SK-N-SH treated with all-trans-retinoic acid at 6 μM for 48 hours (cell line): ENCODE data around the gene LRRC10.

ENCODE experiments used
- ATAC-seq: fragments of 200-7000 bp; cut with Tn5 transposase; 3 replicates; pipeline ENCODE4 v1.9.1; 2020; ENCODE audit warnings: mild to moderate bottlenecking, moderate library complexity
- BACH2 ChIP-seq: fragments of 250-450 bp; sonication (Bioruptor Pico); IDR thresholded peaks from 2 replicates; pipeline ENCODE4 v1.9.0; 2021; ENCODE audit warnings: mild to moderate bottlenecking, borderline replicate concordance
- ESRRG ChIP-seq: fragments of 250-450 bp; sonication (Bioruptor Pico); IDR thresholded peaks from 2 replicates; pipeline ENCODE4 v1.6.1; 2021; ENCODE audit warnings: mild to moderate bottlenecking
- GLIS3 ChIP-seq: fragments of 250-450 bp; sonication (Bioruptor Pico); IDR thresholded peaks from 2 replicates; pipeline ENCODE4 v1.5.0; 2020; ENCODE audit warnings: mild to moderate bottlenecking, moderate library complexity
- ISL1 ChIP-seq: fragments of 250-450 bp; sonication (Bioruptor Pico); IDR thresholded peaks from 2 replicates; pipeline ENCODE4 v2.1.2; 2022; ENCODE audit warnings: mild to moderate bottlenecking, moderate library complexity
- OSR1 ChIP-seq: fragments of 250-450 bp; sonication (Bioruptor Pico); IDR thresholded peaks from 2 replicates; pipeline ENCODE4 v1.8.0; 2022; ENCODE audit warnings: moderate library complexity, mild to moderate bottlenecking, inconsistent platforms
- PPARA ChIP-seq: fragments of 250-450 bp; sonication (Bioruptor Pico); IDR thresholded peaks from 2 replicates; pipeline ENCODE4 v1.5.0; 2020; ENCODE audit warnings: mild to moderate bottlenecking, borderline replicate concordance
- RARB ChIP-seq: fragments of 250-450 bp; sonication (Bioruptor Pico); IDR thresholded peaks from 2 replicates; pipeline ENCODE4 v1.8.0; 2021; ENCODE audit warnings: mild to moderate bottlenecking, moderate library complexity
- SNAI2 ChIP-seq: fragments of 250-450 bp; sonication (Bioruptor Pico); IDR thresholded peaks from 2 replicates; pipeline ENCODE4 v1.5.0; 2020; ENCODE audit warnings: mild to moderate bottlenecking, moderate library complexity
- TCF4 ChIP-seq: fragments of 250-450 bp; sonication (Bioruptor Pico); IDR thresholded peaks from 2 replicates; pipeline ENCODE4 v1.8.0; 2021; ENCODE audit warnings: mild to moderate bottlenecking, moderate library complexity, borderline replicate concordance
- ZC3H10 ChIP-seq: fragments of 250-450 bp; sonication (Bioruptor Pico); IDR thresholded peaks from 2 replicates; pipeline ENCODE4 v1.5.1; 2021; ENCODE audit warnings: mild to moderate bottlenecking, moderate library complexity
- ZFP3 ChIP-seq: fragments of 250-450 bp; sonication (Bioruptor Pico); IDR thresholded peaks from 2 replicates; pipeline ENCODE4 v1.5.0; 2020; ENCODE audit warnings: mild to moderate bottlenecking, moderate library complexity
- ZFP30 ChIP-seq: fragments of 450-650 bp; formaldehyde crosslinking; IDR thresholded peaks from 2 replicates; pipeline ENCODE4 v1.5.0; 2022; ENCODE audit warnings: mild to moderate bottlenecking, moderate library complexity
- ZNF565 ChIP-seq: fragments of 450-650 bp; formaldehyde crosslinking; conservative IDR thresholded peaks from 2 replicates; pipeline ENCODE4 v1.5.0; 2020; ENCODE audit warnings: low read depth, mild to moderate bottlenecking, moderate library complexity
- ZNF70 ChIP-seq: fragments of 450-650 bp; formaldehyde crosslinking; IDR thresholded peaks from 2 replicates; pipeline ENCODE4 v1.5.0; 2020; ENCODE audit warnings: mild to moderate bottlenecking, moderate library complexity
- ZNF8 ChIP-seq: fragments of 450-650 bp; formaldehyde crosslinking; IDR thresholded peaks from 2 replicates; pipeline ENCODE4 v1.5.0; 2020; ENCODE audit warnings: mild to moderate bottlenecking, moderate library complexity
- TF ChIP-seq, protein P1 (sequence below): fragments of 250-450 bp; sonication (Bioruptor Pico); IDR thresholded peaks from 2 replicates; pipeline ENCODE4 v1.5.1; 2020; ENCODE audit warnings: low read depth, mild to moderate bottlenecking, moderate library complexity
- TF ChIP-seq, protein P2 (sequence below): fragments of 250-450 bp; sonication (Bioruptor Pico); IDR thresholded peaks from 2 replicates; pipeline ENCODE4 v1.8.0; 2020; ENCODE audit warnings: mild to moderate bottlenecking, moderate library complexity, borderline replicate concordance
- TF ChIP-seq, protein P3 (sequence below): fragments of 250-450 bp; sonication (Bioruptor Pico); IDR thresholded peaks from 2 replicates; pipeline ENCODE4 v1.8.0; 2021; ENCODE audit warnings: low read depth, mild to moderate bottlenecking, moderate library complexity, borderline replicate concordance
- TF ChIP-seq, protein P4 (sequence below): fragments of 250-450 bp; sonication (Bioruptor Pico); IDR thresholded peaks from 2 replicates; pipeline ENCODE4 v1.5.0; 2020; ENCODE audit warnings: mild to moderate bottlenecking, moderate library complexity
- TF ChIP-seq, protein P5 (sequence below): fragments of 250-450 bp; sonication (Bioruptor Pico); IDR thresholded peaks from 2 replicates; pipeline ENCODE4 v1.5.1; 2021; ENCODE audit warnings: mild to moderate bottlenecking, moderate library complexity

The LRRC10 gene

DNA sequence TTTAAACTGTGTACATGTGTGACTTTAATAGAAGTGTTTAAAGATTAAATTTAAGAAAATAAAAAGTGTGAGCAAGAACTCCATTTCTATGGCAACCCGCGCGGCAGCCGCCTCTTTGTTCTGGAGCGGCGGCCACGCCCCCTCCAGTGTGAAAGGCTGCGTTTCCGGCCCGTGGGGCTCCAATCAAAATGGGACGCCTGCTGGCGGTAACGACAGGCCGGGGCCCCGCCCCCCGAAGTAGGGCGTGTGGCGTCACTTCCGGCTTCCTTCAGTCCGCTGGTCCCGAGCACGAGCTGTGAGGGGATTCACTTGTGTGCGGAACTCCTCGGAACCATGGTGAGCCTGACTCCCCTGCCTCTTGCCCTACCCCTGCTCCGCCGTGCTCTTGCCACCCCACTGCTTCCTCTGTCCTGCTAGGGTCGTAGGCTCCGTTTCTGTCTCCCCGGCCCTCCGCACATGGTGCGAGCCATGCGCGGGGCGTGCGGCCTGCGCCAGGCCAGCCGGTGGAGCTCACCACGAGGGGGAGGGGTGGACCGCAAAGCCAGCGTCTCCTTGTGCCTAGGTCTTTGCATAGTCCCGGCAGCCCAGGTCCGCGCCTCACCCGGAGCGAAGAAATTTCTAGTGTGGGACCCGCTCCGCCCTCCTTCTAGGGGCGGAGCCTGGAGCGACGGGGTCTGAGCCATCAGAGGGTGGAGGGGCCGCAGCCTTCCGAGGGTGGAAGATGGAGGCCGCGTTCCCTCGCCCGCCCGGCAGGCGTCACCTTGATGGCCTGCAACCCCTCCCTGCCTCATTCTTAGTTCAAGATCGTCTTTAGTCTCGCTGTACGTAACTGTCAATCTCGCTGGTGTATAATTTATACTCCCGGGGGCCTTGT is 25.3 kb downstream of the LRRC10 start, which contains the start of gene CCT2 (continued):
- TF ChIP-seq, protein P1, sequence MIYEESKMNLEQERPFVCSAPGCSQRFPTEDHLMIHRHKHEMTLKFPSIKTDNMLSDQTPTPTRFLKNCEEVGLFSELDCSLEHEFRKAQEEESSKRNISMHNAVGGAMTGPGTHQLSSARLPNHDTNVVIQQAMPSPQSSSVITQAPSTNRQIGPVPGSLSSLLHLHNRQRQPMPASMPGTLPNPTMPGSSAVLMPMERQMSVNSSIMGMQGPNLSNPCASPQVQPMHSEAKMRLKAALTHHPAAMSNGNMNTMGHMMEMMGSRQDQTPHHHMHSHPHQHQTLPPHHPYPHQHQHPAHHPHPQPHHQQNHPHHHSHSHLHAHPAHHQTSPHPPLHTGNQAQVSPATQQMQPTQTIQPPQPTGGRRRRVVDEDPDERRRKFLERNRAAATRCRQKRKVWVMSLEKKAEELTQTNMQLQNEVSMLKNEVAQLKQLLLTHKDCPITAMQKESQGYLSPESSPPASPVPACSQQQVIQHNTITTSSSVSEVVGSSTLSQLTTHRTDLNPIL (CRISPR knock-in tag): no peak
- TF ChIP-seq ESRRG (CRISPR knock-in tag) (no peak), ZFP3 (CRISPR knock-in tag) (peak; percentile 38; the same call in 1 of the 2 replicates), ZFP30 (CRISPR knock-in tag) (no peak)

DNA sequence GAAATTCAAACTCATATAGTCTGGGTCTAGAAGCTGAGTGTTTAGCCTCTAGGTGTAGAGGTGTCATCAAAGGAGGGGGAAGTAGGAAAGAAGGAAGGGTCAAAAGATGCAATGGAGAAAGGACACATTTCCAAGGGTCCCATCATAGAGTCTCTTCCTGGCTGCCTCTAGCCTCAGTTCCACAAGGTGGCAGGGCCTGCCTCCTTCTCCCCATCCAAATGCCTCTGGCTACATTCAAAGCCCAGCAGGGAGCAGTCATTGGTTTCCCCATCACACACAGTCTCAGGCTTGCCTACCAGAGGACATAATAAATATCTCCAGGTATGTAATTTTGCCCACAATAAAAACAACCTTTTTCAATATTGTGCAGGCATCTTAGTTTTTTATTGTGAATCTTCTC is 27.5 kb downstream of the LRRC10 start:
- TF ChIP-seq BACH2 (CRISPR knock-in tag) (no peak), RARB (CRISPR knock-in tag) (no peak), ZNF70 (CRISPR knock-in tag) (no peak), ZFP30 (CRISPR knock-in tag) (no peak), PPARA (CRISPR knock-in tag) (no peak), ZNF565 (CRISPR knock-in tag) (no peak), TCF4 (CRISPR knock-in tag) (no peak), ZNF8 (no peak), ESRRG (CRISPR knock-in tag) (no peak), ISL1 (no peak), OSR1 (CRISPR knock-in tag) (no peak), SNAI2 (CRISPR knock-in tag) (no peak), ZC3H10 (CRISPR knock-in tag) (no peak), GLIS3 (CRISPR knock-in tag) (no peak)
- TF ChIP-seq, protein P2, sequence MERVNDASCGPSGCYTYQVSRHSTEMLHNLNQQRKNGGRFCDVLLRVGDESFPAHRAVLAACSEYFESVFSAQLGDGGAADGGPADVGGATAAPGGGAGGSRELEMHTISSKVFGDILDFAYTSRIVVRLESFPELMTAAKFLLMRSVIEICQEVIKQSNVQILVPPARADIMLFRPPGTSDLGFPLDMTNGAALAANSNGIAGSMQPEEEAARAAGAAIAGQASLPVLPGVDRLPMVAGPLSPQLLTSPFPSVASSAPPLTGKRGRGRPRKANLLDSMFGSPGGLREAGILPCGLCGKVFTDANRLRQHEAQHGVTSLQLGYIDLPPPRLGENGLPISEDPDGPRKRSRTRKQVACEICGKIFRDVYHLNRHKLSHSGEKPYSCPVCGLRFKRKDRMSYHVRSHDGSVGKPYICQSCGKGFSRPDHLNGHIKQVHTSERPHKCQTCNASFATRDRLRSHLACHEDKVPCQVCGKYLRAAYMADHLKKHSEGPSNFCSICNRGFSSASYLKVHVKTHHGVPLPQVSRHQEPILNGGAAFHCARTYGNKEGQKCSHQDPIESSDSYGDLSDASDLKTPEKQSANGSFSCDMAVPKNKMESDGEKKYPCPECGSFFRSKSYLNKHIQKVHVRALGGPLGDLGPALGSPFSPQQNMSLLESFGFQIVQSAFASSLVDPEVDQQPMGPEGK (CRISPR knock-in tag): no peak
- TF ChIP-seq, protein P1 (CRISPR knock-in tag): no peak
- TF ChIP-seq, protein P3, sequence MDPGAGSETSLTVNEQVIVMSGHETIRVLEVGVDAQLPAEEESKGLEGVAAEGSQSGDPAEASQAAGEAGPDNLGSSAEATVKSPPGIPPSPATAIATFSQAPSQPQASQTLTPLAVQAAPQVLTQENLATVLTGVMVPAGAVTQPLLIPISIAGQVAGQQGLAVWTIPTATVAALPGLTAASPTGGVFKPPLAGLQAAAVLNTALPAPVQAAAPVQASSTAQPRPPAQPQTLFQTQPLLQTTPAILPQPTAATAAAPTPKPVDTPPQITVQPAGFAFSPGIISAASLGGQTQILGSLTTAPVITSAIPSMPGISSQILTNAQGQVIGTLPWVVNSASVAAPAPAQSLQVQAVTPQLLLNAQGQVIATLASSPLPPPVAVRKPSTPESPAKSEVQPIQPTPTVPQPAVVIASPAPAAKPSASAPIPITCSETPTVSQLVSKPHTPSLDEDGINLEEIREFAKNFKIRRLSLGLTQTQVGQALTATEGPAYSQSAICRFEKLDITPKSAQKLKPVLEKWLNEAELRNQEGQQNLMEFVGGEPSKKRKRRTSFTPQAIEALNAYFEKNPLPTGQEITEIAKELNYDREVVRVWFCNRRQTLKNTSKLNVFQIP: no peak
- TF ChIP-seq, protein P4, sequence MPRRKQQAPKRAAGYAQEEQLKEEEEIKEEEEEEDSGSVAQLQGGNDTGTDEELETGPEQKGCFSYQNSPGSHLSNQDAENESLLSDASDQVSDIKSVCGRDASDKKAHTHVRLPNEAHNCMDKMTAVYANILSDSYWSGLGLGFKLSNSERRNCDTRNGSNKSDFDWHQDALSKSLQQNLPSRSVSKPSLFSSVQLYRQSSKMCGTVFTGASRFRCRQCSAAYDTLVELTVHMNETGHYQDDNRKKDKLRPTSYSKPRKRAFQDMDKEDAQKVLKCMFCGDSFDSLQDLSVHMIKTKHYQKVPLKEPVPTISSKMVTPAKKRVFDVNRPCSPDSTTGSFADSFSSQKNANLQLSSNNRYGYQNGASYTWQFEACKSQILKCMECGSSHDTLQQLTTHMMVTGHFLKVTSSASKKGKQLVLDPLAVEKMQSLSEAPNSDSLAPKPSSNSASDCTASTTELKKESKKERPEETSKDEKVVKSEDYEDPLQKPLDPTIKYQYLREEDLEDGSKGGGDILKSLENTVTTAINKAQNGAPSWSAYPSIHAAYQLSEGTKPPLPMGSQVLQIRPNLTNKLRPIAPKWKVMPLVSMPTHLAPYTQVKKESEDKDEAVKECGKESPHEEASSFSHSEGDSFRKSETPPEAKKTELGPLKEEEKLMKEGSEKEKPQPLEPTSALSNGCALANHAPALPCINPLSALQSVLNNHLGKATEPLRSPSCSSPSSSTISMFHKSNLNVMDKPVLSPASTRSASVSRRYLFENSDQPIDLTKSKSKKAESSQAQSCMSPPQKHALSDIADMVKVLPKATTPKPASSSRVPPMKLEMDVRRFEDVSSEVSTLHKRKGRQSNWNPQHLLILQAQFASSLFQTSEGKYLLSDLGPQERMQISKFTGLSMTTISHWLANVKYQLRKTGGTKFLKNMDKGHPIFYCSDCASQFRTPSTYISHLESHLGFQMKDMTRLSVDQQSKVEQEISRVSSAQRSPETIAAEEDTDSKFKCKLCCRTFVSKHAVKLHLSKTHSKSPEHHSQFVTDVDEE (CRISPR knock-in tag): no peak
- TF ChIP-seq, protein P5, sequence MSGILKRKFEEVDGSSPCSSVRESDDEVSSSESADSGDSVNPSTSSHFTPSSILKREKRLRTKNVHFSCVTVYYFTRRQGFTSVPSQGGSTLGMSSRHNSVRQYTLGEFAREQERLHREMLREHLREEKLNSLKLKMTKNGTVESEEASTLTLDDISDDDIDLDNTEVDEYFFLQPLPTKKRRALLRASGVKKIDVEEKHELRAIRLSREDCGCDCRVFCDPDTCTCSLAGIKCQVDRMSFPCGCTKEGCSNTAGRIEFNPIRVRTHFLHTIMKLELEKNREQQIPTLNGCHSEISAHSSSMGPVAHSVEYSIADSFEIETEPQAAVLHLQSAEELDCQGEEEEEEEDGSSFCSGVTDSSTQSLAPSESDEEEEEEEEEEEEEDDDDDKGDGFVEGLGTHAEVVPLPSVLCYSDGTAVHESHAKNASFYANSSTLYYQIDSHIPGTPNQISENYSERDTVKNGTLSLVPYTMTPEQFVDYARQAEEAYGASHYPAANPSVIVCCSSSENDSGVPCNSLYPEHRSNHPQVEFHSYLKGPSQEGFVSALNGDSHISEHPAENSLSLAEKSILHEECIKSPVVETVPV (CRISPR knock-in tag): no peak

More for the DNA sequence above, 27.5 kb downstream of the LRRC10 start:
- ATAC-seq: no peak
